Parathyroid adenoma (tissue), 2 donors: ENCODE measurements around the gene CTNND2.

ENCODE experiments used
- H2AFZ ChIP-seq: fragments of 300-600 bp; sonication (generic); one replicate; pipeline ENCODE4 v1.7.0; 2017; ENCODE audit warnings: antibody characterized with exemption, mild to moderate bottlenecking
- H3K27ac ChIP-seq: fragments of 300-600 bp; sonication (generic); one replicate; pipeline ENCODE4 v1.7.0; 2017
- H3K27me3 ChIP-seq: fragments of 300-600 bp; sonication (generic); one replicate; pipeline ENCODE4 v1.7.0; 2017; ENCODE audit warnings: low read length; ENCODE audit not compliant: control insufficient read depth, insufficient read depth
- H3K36me3 ChIP-seq: fragments of 300-600 bp; sonication (generic); one replicate; pipeline ENCODE4 v1.7.0; 2017; ENCODE audit warnings: low read length; ENCODE audit not compliant: control insufficient read depth, insufficient read depth
- H3K4me1 ChIP-seq: fragments of 300-600 bp; sonication (generic); one replicate; pipeline ENCODE4 v1.7.0; 2017; ENCODE audit warnings: control low read depth
- H3K4me2 ChIP-seq: fragments of 300-600 bp; sonication (generic); one replicate; pipeline ENCODE4 v1.7.0; 2017; ENCODE audit warnings: low read length
- H3K4me3 ChIP-seq: fragments of 300-600 bp; sonication (generic); one replicate; pipeline ENCODE4 v1.7.0; 2017; ENCODE audit warnings: low read depth, low read length
- H3K79me2 ChIP-seq: fragments of 300-600 bp; sonication (generic); one replicate; pipeline ENCODE4 v1.7.0; 2017; ENCODE audit warnings: control low read depth
- H3K9ac ChIP-seq: fragments of 300-600 bp; sonication (generic); one replicate; pipeline ENCODE4 v1.7.0; 2017; ENCODE audit warnings: mild to moderate bottlenecking
- H3K9me3 ChIP-seq: fragments of 300-600 bp; sonication (generic); one replicate; pipeline ENCODE4 v1.7.0; 2017; ENCODE audit warnings: low read length; ENCODE audit not compliant: control insufficient read depth
- TF ChIP-seq, protein P1 (sequence below): fragments of 300-600 bp; sonication (generic); IDR thresholded peaks from one replicate; pipeline ENCODE4 v1.7.0; 2017; ENCODE audit warnings: antibody characterized with exemption, mild to moderate bottlenecking
- donor health status: primary hyperparathyroidism.

Gene CTNND2

DNA sequence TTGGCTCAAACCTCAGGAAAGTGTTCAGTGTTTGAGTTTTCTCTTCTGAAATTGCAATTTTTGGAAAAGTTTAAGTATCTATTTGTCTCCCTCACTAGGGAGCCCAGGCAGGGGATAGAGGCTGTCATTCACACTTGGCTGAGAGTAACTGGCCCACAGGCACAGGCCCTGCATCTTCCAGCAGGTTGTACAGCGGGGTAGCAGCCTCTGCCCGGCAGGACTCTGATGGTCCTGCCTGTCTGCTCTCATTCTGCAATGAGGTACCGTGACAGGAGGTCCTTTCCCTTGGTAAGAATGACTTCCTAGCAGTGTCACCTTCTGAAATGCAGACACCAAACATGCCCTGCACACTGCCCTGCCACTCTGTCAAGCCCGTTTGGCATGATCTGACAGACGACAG is 860.4 kb downstream of the CTNND2 start:
- H3K79me2 ChIP-seq, result no peaks in the 10 kb centered on the region
- H2AFZ ChIP-seq, result no peak overlapping the region
- no peak overlapping the region for H3K27ac ChIP-seq
- H3K27me3 ChIP-seq, result no peaks in the 10 kb centered on the region
- no peaks in the 10 kb centered on the region for H3K4me1 ChIP-seq
- no peak overlapping the region for H3K4me3 ChIP-seq
- no peak overlapping the region for H3K9ac ChIP-seq
- H3K9me3 ChIP-seq, result no peaks in the 10 kb centered on the region
- H3K36me3 ChIP-seq, result no peaks in the 10 kb centered on the region
- TF ChIP-seq, protein P1, sequence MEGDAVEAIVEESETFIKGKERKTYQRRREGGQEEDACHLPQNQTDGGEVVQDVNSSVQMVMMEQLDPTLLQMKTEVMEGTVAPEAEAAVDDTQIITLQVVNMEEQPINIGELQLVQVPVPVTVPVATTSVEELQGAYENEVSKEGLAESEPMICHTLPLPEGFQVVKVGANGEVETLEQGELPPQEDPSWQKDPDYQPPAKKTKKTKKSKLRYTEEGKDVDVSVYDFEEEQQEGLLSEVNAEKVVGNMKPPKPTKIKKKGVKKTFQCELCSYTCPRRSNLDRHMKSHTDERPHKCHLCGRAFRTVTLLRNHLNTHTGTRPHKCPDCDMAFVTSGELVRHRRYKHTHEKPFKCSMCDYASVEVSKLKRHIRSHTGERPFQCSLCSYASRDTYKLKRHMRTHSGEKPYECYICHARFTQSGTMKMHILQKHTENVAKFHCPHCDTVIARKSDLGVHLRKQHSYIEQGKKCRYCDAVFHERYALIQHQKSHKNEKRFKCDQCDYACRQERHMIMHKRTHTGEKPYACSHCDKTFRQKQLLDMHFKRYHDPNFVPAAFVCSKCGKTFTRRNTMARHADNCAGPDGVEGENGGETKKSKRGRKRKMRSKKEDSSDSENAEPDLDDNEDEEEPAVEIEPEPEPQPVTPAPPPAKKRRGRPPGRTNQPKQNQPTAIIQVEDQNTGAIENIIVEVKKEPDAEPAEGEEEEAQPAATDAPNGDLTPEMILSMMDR, result no peak
- H3K4me2 ChIP-seq, result no peak overlapping the region

DNA sequence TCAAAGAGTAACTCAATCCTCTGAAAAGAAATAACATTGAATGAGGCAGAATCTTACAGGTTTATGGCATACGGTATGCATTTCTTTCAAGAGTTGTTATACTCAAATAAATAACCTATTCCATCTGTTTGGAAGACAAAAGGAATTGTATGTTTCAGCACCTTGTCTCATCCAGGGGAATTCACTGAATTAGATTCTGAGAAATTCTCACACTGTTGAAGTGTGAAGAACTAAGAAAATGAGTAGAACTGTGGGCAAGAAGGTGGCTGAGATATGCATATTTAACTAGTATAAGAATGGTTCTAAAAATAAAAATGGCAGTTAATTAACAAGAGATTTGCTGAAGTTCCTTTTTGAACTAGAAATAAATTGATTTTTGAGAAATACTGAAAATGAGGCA is 863.9 kb downstream of the CTNND2 start:
- H3K27me3 ChIP-seq, result no peaks in the 10 kb centered on the region
- no peaks in the 10 kb centered on the region for H3K4me1 ChIP-seq
- H3K27ac ChIP-seq, result no peak overlapping the region
- no peak overlapping the region for H2AFZ ChIP-seq
- TF ChIP-seq, protein P1, result no peak
- no peak overlapping the region for H3K9ac ChIP-seq
- no peaks in the 10 kb centered on the region for H3K36me3 ChIP-seq
- no peak overlapping the region for H3K4me3 ChIP-seq
- H3K79me2 ChIP-seq, result no peaks in the 10 kb centered on the region
- H3K4me2 ChIP-seq, result no peak overlapping the region
- no peaks in the 10 kb centered on the region for H3K9me3 ChIP-seq

DNA sequence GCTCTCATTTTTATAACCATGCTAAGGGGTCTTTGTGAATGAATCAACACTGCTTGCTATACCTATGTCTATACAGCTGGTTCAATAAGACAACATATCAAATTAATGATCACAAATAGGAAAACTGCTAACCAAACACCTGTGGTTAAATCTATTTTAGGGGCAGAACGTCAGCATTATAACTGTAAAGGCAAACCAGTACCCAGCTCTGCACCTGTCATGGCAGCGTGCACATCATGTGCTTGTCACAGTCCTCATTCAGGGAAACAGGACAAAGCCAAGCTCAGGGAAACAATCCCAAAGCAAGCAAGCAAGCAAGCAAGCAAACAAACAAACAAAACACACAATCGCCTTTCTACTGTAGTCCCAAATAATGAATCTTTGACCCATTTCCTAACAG is 865.5 kb downstream of the CTNND2 start:
- H3K9ac ChIP-seq, result no peak overlapping the region
- no peaks in the 10 kb centered on the region for H3K79me2 ChIP-seq
- no peak overlapping the region for H2AFZ ChIP-seq
- no peak overlapping the region for H3K27ac ChIP-seq
- TF ChIP-seq, protein P1, result no peak
- no peaks in the 10 kb centered on the region for H3K27me3 ChIP-seq
- no peak overlapping the region for H3K4me2 ChIP-seq
- H3K4me3 ChIP-seq, result no peak overlapping the region
- no peaks in the 10 kb centered on the region for H3K4me1 ChIP-seq
- H3K36me3 ChIP-seq, result no peaks in the 10 kb centered on the region
- no peaks in the 10 kb centered on the region for H3K9me3 ChIP-seq

DNA sequence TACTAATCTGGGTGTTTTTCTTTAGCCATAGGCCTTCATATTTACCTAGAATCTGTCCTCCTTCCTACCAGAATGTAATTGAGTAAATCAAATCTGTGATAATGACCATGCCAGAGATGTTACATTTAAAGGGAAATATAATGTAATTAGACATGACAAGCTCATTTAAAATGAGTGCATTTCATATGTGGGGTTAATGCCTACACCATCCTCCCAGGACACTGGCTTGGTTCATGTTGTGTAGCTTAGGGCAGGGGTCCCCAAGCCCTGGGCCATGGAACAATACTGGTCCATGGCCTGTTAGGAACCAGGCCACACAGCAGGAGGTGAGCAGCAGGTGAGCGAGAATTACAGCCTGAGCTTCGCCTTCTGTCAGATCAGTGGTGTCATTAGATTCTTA is 866.3 kb downstream of the CTNND2 start:
- H2AFZ ChIP-seq, result no peak overlapping the region
- H3K9ac ChIP-seq, result no peak overlapping the region
- no peaks in the 10 kb centered on the region for H3K27me3 ChIP-seq
- no peak overlapping the region for H3K27ac ChIP-seq
- H3K4me2 ChIP-seq, result no peak overlapping the region
- TF ChIP-seq, protein P1, result no peak
- H3K9me3 ChIP-seq, result no peaks in the 10 kb centered on the region
- no peaks in the 10 kb centered on the region for H3K79me2 ChIP-seq
- no peaks in the 10 kb centered on the region for H3K36me3 ChIP-seq
- H3K4me3 ChIP-seq, result no peak overlapping the region
- no peaks in the 10 kb centered on the region for H3K4me1 ChIP-seq

DNA sequence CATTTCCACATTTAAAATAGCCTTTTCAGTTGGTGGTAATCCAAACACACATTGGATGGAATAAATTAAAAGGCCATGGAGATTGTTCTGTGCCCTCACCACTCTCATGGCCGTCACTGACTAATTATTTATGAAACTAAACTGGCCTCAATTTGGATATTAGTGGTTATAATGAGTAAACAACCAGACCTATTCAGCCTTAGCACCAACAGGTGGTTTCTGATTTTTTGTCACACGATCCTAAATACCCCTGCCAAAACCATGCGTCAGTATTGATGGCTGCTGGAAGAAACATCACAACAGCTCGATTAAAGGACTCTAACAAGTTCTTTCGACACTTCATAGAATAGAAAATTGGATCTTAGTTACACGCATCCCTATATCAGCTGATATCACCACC is 867.2 kb downstream of the CTNND2 start:
- Histone ChIP-seq H3K4me2 (no peak overlapping the region), H2AFZ (no peak overlapping the region), H3K4me1 (no peaks in the 10 kb centered on the region), H3K4me3 (no peak overlapping the region), H3K9ac (no peak overlapping the region), H3K27ac (no peak overlapping the region), H3K79me2 (no peaks in the 10 kb centered on the region), H3K9me3 (no peaks in the 10 kb centered on the region), H3K36me3 (no peaks in the 10 kb centered on the region), H3K27me3 (no peaks in the 10 kb centered on the region)
- TF ChIP-seq, protein P1, result no peak
